ENCODE results near the gene FNTB. TPM values are rescaled to one million over a fixed set of nuclear protein-coding genes. Genes with fewer than 3 reads are reported as not detected.

Gene FNTB
- total and polyA plus RNA-seq, 2 of the 8 experiments (the other 6 are each of a cell fraction or from before 2014, with no cell fraction given): 16.0 to 20.7 TPM

DNA sequence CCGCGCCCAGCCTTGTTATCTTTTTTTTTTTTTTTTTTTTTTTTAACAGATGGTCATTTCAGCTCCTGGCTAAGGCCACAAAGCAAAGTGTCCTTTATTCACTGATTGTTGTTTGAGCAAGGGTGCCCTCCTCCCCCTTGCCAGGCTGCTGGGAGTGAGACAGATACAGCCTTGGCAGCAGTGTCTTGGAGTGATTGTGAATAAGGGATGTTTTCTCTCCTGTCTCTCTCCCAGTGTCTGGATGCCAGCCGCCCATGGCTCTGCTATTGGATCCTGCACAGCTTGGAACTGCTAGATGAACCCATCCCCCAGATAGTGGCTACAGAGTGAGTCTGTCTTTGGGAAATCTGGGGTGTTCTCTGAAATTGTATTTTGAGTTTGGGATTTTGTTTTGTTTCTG lies 28.7 kb downstream of the FNTB start:
- Histone ChIP-seq H2BK12ac (ENCODE audit: low read depth, low read length) (no peak overlapping the region), H2AFZ (ENCODE audit: low read length) (no peak overlapping the region), H3K9ac (replicated peaks in 1 of 4; ENCODE audit: extremely low read depth in 1 of 4, low read depth in 3 of 4, low read length in 3 of 4) (no peak overlapping the region), H3K23me2 (ENCODE audit: low read depth, low read length) (no peaks in the 10 kb centered on the region), H3K4ac (replicated peaks; ENCODE audit: insufficient read length, low read depth, low read length) (no peak overlapping the region), H3K4me2 (ENCODE audit: insufficient read depth in 1 of 2, low read depth in 2 of 2, low read length in 2 of 2) (no peak overlapping the region), H2BK120ac (replicated peaks; ENCODE audit: low read depth, low read length) (no peak overlapping the region), H4K8ac (ENCODE audit: extremely low read depth, insufficient read depth, low read length) (no peak overlapping the region), H3K4me3 (ENCODE audit: extremely low read depth in 1 of 4, insufficient read depth in 2 of 4, low read depth in 3 of 4, low read length in 4 of 4) (no peak overlapping the region), H2BK15ac (ENCODE audit: low read length) (no peak overlapping the region), H3K23ac (ENCODE audit: insufficient read length) (no peak overlapping the region), H4K20me1 (replicated peaks in 1 of 2; ENCODE audit: control insufficient read depth in 1 of 2, insufficient read depth in 2 of 2, low read length in 2 of 2) (no peaks in the 10 kb centered on the region), H3K18ac (ENCODE audit: extremely low read depth, low read length) (no peak overlapping the region), H4K5ac (ENCODE audit: insufficient read length, low read depth, low read length) (no peak overlapping the region), H3K56ac (replicated peaks; ENCODE audit: insufficient read length, low read depth, low read length) (no peak overlapping the region), H3K27ac (ENCODE audit: low read depth, low read length) (no peak overlapping the region), H3K14ac (ENCODE audit: insufficient read length) (no peak overlapping the region), H3K9me3 (ENCODE audit: insufficient read depth in 2 of 2, low read depth in 1 of 2, low read length in 1 of 2) (no peaks in the 10 kb centered on the region), H3K27me3 (replicated peaks in 1 of 4; ENCODE audit: control insufficient read depth in 3 of 4, extremely low read depth in 1 of 4, insufficient read depth in 3 of 4, low read length in 3 of 4) (no peaks in the 10 kb centered on the region), H2BK5ac (ENCODE audit: low read depth, low read length) (no peak overlapping the region), H2BK20ac (ENCODE audit: low read length) (no peak overlapping the region), H3K36me3 (ENCODE audit: control insufficient read depth in 2 of 4, insufficient read depth in 4 of 4, low read length in 3 of 4) (peaks cover 0 to 5% (median 0%) of the 10 kb centered on the region in 4 experiments; a peak in 2 of 8 replicates), H2AK5ac (ENCODE audit: low read depth, low read length) (no peak overlapping the region), H3K4me1 (replicated peaks in 1 of 4; ENCODE audit: control insufficient read depth in 3 of 4, insufficient read depth in 4 of 4, low read length in 3 of 4) (no peaks in the 10 kb centered on the region), H3K79me2 (ENCODE audit: control insufficient read depth in 1 of 2, insufficient read depth in 2 of 2, low read length in 2 of 2) (no peaks in the 10 kb centered on the region), H4K91ac (replicated peaks; ENCODE audit: insufficient read length, low read length) (no peak overlapping the region), H3K79me1 (ENCODE audit: low read depth, low read length) (no peaks in the 10 kb centered on the region)
- POLR2A ChIA-PET (ENCODE audit: partially characterized antibody): interaction anchor here (2.6 kb wide), 1 partner anchor 29 kb away, joined by 10 read pairs; the partner anchor contains the start of gene FNTB
- WGBS, 2 experiments (ENCODE audit: extremely low coverage in 1 of 2, insufficient coverage in 1 of 2, insufficient read length in 1 of 2, insufficient replicate concordance in 2 of 2, low coverage in 1 of 2, low lambda C conversion rate in 2 of 2, missing lambda C conversion rate in 1 of 2): 81% methylated on average over 3 of the region's 3 CpGs; no CpG with 5 or more reads in 1 of the 2 experiments
- DNase-seq (ENCODE audit: low read depth in 1 of 2, low spot score in 2 of 2): no peak
- CTCF ChIA-PET (ENCODE audit: partially characterized antibody): interaction anchor here (0.6 to 1.8 kb wide), 8 partner anchors 9 to 570 kb away, joined by 3 to 12 read pairs (median 4); no protein-coding TSS in a partner anchor
- FAIRE-seq: no peak
- TF ChIP-seq USF2 (IDR thresholded peaks at IDR 0.05; ENCODE audit: low read length) (no peak), RBBP5 (IDR thresholded peaks at IDR 0.05; ENCODE audit: borderline replicate concordance, low read depth, low read length) (no peak), EP300 (IDR thresholded peaks at IDR 0.05; ENCODE audit: borderline replicate concordance in 1 of 2, low read depth in 2 of 2, low read length in 2 of 2) (no peak), SP4 (IDR thresholded peaks at IDR 0.05; ENCODE audit: low read length) (no peak), SRF (IDR thresholded peaks at IDR 0.05; ENCODE audit: low read depth, low read length) (no peak), SAP30 (IDR thresholded peaks at IDR 0.05; ENCODE audit: insufficient read depth, insufficient replicate concordance, low read length) (no peak), RXRA (IDR thresholded peaks at IDR 0.05; ENCODE audit: insufficient read depth, low read depth, low read length) (no peak), RAD21 (IDR thresholded peaks at IDR 0.05 in 1 of 2, conservative IDR thresholded peaks at IDR 0.05 in 1 of 2; ENCODE audit: low read depth in 2 of 2, low read length in 2 of 2) (no peak), JUND (IDR thresholded peaks at IDR 0.05; ENCODE audit: low read length) (no peak), SIRT6 (IDR thresholded peaks at IDR 0.05; ENCODE audit: low read length) (no peak)
